Ishikawa (cell line): ENCODE data around the gene TBX1.

Experiments
- CEBPB ChIP-seq: IDR thresholded peaks from 2 replicates; pipeline ENCODE4 v1.6.1; 2012
- EP300 ChIP-seq: IDR thresholded peaks from 2 replicates; pipeline ENCODE4 v1.6.1; 2012; ENCODE audit warnings: borderline replicate concordance
- FOXM1 ChIP-seq: IDR thresholded peaks from 2 replicates; pipeline ENCODE4 v1.6.1; 2012; ENCODE audit warnings: low read depth, borderline replicate concordance
- MAX ChIP-seq: IDR thresholded peaks from 2 replicates; pipeline ENCODE4 v1.6.1; 2012
- RAD21 ChIP-seq: IDR thresholded peaks from 2 replicates; pipeline ENCODE4 v1.6.1; 2012; ENCODE audit warnings: low read depth
- REST ChIP-seq: IDR thresholded peaks from 2 replicates; pipeline ENCODE4 v1.6.1; 2012; ENCODE audit warnings: low read depth, mild to moderate bottlenecking
- TAF1 ChIP-seq: IDR thresholded peaks from 2 replicates; pipeline ENCODE4 v1.6.1; 2012; ENCODE audit warnings: low read depth, mild to moderate bottlenecking
- TCF12 ChIP-seq: IDR thresholded peaks from 2 replicates; pipeline ENCODE4 v1.6.1; 2012; ENCODE audit warnings: low read depth
- USF1 ChIP-seq: IDR thresholded peaks from 2 replicates; pipeline ENCODE4 v1.6.1; 2012
- YY1 ChIP-seq: IDR thresholded peaks from 2 replicates; pipeline ENCODE4 v1.6.1; 2012; ENCODE audit warnings: low read depth
- ZBTB7A ChIP-seq: IDR thresholded peaks from 2 replicates; pipeline ENCODE4 v1.6.1; 2012; ENCODE audit warnings: low read depth

GRCh38 chr22:19745155-19746101, 15.2 kb upstream of the TBX1 start:
- TF ChIP-seq YY1: no peak
- no peak for TF ChIP-seq REST
- TF ChIP-seq MAX: no peak
- TF ChIP-seq TCF12: no peak
- TF ChIP-seq EP300: no peak
- no peak for TF ChIP-seq RAD21
- TF ChIP-seq FOXM1: no peak
- TF ChIP-seq TAF1: no peak
- no peak for TF ChIP-seq ZBTB7A
- no peak for TF ChIP-seq CEBPB
- TF ChIP-seq USF1: no peak
